Measurements from ENCODE around the gene ROBO2. TPM values are rescaled to one million over a fixed set of nuclear protein-coding genes. Genes with fewer than 3 reads are reported as not detected.

Gene ROBO2
- total RNA-seq, 1 experiment from 2014 or later: not detected

DNA sequence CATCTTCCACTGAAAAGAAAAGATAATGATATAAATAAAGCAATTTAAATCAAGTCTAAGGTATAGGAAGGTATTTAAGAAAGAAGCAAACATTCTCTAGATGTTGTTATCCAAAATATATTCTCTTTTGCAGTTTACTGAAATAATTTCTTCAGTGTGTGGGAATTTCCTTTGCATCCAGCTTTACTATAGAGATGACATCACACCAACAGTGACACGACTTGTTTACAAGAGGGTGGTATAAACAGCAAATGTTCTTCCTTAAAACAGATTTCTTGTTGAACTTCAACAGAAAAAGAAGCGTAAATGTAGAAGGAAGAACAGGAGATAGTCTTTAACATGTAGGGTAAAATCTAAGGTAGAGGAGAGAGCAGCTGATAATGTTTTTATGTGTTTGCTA is 202.5 kb downstream of the ROBO2 start:
- Histone ChIP-seq H3K36me3 (ENCODE audit: control insufficient read depth in 1 of 2, insufficient read depth in 2 of 2, low read length in 2 of 2) (no peaks in the 10 kb centered on the region), H3K79me2 (ENCODE audit: insufficient read depth, low read length) (no peaks in the 10 kb centered on the region), H3K4me3 (replicated peaks in 1 of 2; ENCODE audit: low read depth in 1 of 2, low read length in 2 of 2) (no peak overlapping the region), H4K20me1 (ENCODE audit: insufficient read depth) (no peaks in the 10 kb centered on the region), H3K9me3 (ENCODE audit: control insufficient read depth in 1 of 2, insufficient read depth in 1 of 2, low read depth in 1 of 2, low read length in 2 of 2) (peaks cover 4 to 12% of the 10 kb centered on the region in 2 experiments; a peak in 2 of 4 replicates), H3K4me1 (ENCODE audit: control insufficient read depth in 1 of 2, insufficient read depth in 2 of 2, low read length in 2 of 2) (no peaks in the 10 kb centered on the region), H3K9me2 (ENCODE audit: insufficient read depth) (no peaks in the 10 kb centered on the region), H2AFZ (ENCODE audit: low read depth, low read length, poor library complexity, severe bottlenecking) (no peak overlapping the region), H3K27ac (ENCODE audit: low read depth, low read length) (no peak overlapping the region), H3K9ac (ENCODE audit: low read length) (no peak overlapping the region), H3K27me3 (ENCODE audit: insufficient read depth, low read length) (no peaks in the 10 kb centered on the region), H3K4me2 (ENCODE audit: low read length) (no peak overlapping the region)
- CTCF ChIA-PET: no interaction called here
- no peak for DNase-seq (ENCODE audit: low read depth, low spot score)
- TF ChIP-seq RAD21 (IDR thresholded peaks at IDR 0.05; ENCODE audit: low read depth): no peak
- no peak for TF ChIP-seq ELF1 (IDR thresholded peaks at IDR 0.05; ENCODE audit: borderline replicate concordance, low read depth)
- no peak for TF ChIP-seq SRF (IDR thresholded peaks at IDR 0.05; ENCODE audit: low read depth)
- RAD21 ChIA-PET (ENCODE audit: low non-redundant PET in 1 of 2, low total read pairs in 2 of 2, uncharacterized antibody in 2 of 2, unreplicated experiment in 2 of 2): no interaction called here
- no TSS peak for BruUV-seq (replicated peaks)
- intact Hi-C loops (cut with micrococcal nuclease): no loop called here
- POLR2A ChIA-PET: no interaction called here
- no peak for ATAC-seq

- H3K27me3 ChIP-seq (ENCODE audit: insufficient read depth, low read length): no peaks in the 10 kb centered on the region
- no peaks in the 10 kb centered on the region for H3K4me1 ChIP-seq (ENCODE audit: control insufficient read depth in 1 of 2, insufficient read depth in 2 of 2, low read length in 2 of 2)
- intact Hi-C loops (cut with micrococcal nuclease): no loop called here
- ChIA-PET CTCF (no interaction called here), POLR2A (no interaction called here), RAD21 (ENCODE audit: low non-redundant PET in 1 of 2, low total read pairs in 2 of 2, uncharacterized antibody in 2 of 2, unreplicated experiment in 2 of 2) (no interaction called here)
- no peak overlapping the region for H3K4me2 ChIP-seq (ENCODE audit: low read length)
- no peak for TF ChIP-seq ZFX (IDR thresholded peaks at IDR 0.05)
- no peak for TF ChIP-seq SIN3A (IDR thresholded peaks at IDR 0.05; ENCODE audit: low read depth)
- TF ChIP-seq CEBPB (IDR thresholded peaks at IDR 0.05; ENCODE audit: low read depth): no peak
- ATAC-seq: no peak
- no peak for DNase-seq (ENCODE audit: low read depth, low spot score)
- no peak overlapping the region for H3K27ac ChIP-seq (ENCODE audit: low read depth, low read length)
- no peak overlapping the region for H3K9ac ChIP-seq (ENCODE audit: low read length)
- H3K79me2 ChIP-seq (ENCODE audit: insufficient read depth, low read length): no peaks in the 10 kb centered on the region
- peaks cover 3 to 12% of the 10 kb centered on the region in 2 experiments; a peak in 2 of 4 replicates for H3K9me3 ChIP-seq (ENCODE audit: control insufficient read depth in 1 of 2, insufficient read depth in 1 of 2, low read depth in 1 of 2, low read length in 2 of 2)
- H3K36me3 ChIP-seq (ENCODE audit: control insufficient read depth in 1 of 2, insufficient read depth in 2 of 2, low read length in 2 of 2): no peaks in the 10 kb centered on the region
- BruUV-seq (replicated peaks): no TSS peak
- no peak overlapping the region for H3K4me3 ChIP-seq (replicated peaks in 1 of 2; ENCODE audit: low read depth in 1 of 2, low read length in 2 of 2)
- no peak overlapping the region for H2AFZ ChIP-seq (ENCODE audit: low read depth, low read length, poor library complexity, severe bottlenecking)
- H3K9me2 ChIP-seq (ENCODE audit: insufficient read depth): no peaks in the 10 kb centered on the region
- no peaks in the 10 kb centered on the region for H4K20me1 ChIP-seq (ENCODE audit: insufficient read depth)
Observed at GRCh38 chr3:77244981-77245380, 205.1 kb downstream of the ROBO2 start.

Measured in HCT116 (cell line).